GM18858 (cell line): ENCODE results near the gene ABCC1.
"Not testable (repeated sequence)": the region's sequence is repeated elsewhere in the genome, so short reads cannot be mapped to it uniquely, and the experiment has no call there.

Source experiments
- ATAC-seq: cut with Tn5 transposase; IDR thresholded peaks from one replicate; pipeline ENCODE4 v1.9.1; 2021; ENCODE audit not compliant: unreplicated experiment

Gene ABCC1

GRCh38 chr16:16148755-16149154, 199.3 kb downstream of the ABCC1 start:
- no peak for ATAC-seq

GRCh38 chr16:16149710-16150116, 200.3 kb downstream of the ABCC1 start:
- ATAC-seq, result no peak

- no peak for ATAC-seq
These were observed 200.9 kb downstream of the ABCC1 start for GRCh38 chr16:16150117-16150877.

- ATAC-seq, result no peak
These were observed 201.4 kb downstream of the ABCC1 start for GRCh38 chr16:16150878-16151152.

- ATAC-seq, result no peak
These were observed 201.9 kb downstream of the ABCC1 start for GRCh38 chr16:16151315-16151714.

GRCh38 chr16:16153000-16153399, 203.6 kb downstream of the ABCC1 start:
- not testable (repeated sequence) for ATAC-seq

- ATAC-seq, result no peak
These were observed 205.0 kb downstream of the ABCC1 start for GRCh38 chr16:16154281-16154951.

- ATAC-seq, result no peak
These were observed 205.8 kb downstream of the ABCC1 start for GRCh38 chr16:16155234-16155633.

GRCh38 chr16:16157166-16157565, 207.8 kb downstream of the ABCC1 start:
- no peak for ATAC-seq

- no peak for ATAC-seq
These were observed 208.8 kb downstream of the ABCC1 start for GRCh38 chr16:16158082-16158658.

- no peak for ATAC-seq
These were observed 209.4 kb downstream of the ABCC1 start for GRCh38 chr16:16158741-16159374.

GRCh38 chr16:16159662-16160061, 210.2 kb downstream of the ABCC1 start:
- no peak for ATAC-seq

GRCh38 chr16:16161319-16161718, 211.9 kb downstream of the ABCC1 start:
- no peak for ATAC-seq

- ATAC-seq, result not testable (repeated sequence)
These were observed 212.4 kb downstream of the ABCC1 start for GRCh38 chr16:16161840-16162239.

- ATAC-seq, result no peak
These were observed 213.2 kb downstream of the ABCC1 start for GRCh38 chr16:16162591-16162990.

- no peak for ATAC-seq
These were observed 213.7 kb downstream of the ABCC1 start for GRCh38 chr16:16163109-16163508.

GRCh38 chr16:16163571-16163970, 214.2 kb downstream of the ABCC1 start:
- no peak for ATAC-seq

- no peak for ATAC-seq
These were observed 214.8 kb downstream of the ABCC1 start for GRCh38 chr16:16164243-16164642.

- no peak for ATAC-seq
These were observed 216.7 kb downstream of the ABCC1 start for GRCh38 chr16:16166085-16166484.

GRCh38 chr16:16166949-16167348, 217.5 kb downstream of the ABCC1 start:
- no peak for ATAC-seq

GRCh38 chr16:16167927-16168326, 218.5 kb downstream of the ABCC1 start:
- no peak for ATAC-seq

- no peak for ATAC-seq
These were observed 219.0 kb downstream of the ABCC1 start for GRCh38 chr16:16168431-16168830.
